GM12878 (cell line): Measurements from ENCODE around the gene TRPM5. TPM values are rescaled to one million over a fixed set of nuclear protein-coding genes. Genes with fewer than 3 reads are reported as not detected.

ENCODE experiments used
- ATAC-seq: fragments of 200-7000 bp; cut with Tn5 transposase; 3 replicates; pipeline ENCODE4 v1.9.1; 2020; ENCODE audit warnings: mild to moderate bottlenecking, moderate library complexity
- BruUV-seq: library from RNA; stranded (reverse); fragments of 400-500 nt; replicated peaks from 2 replicates; lab custom pipeline; 2021; lab: Mats Ljungman, UMichigan
- CTCF ChIA-PET: fragments of 300-600 bp; sonication (Branson Sonifier 250); formaldehyde crosslinking; extraction: SDS; loops from one replicate; lab custom pipeline; 2021; ENCODE audit warnings: inconsistent platforms; lab: Yijun Ruan, JAX
- POLR2A ChIA-PET: fragments of 350-600 bp; formaldehyde crosslinking; extraction: SDS; loops from one replicate; lab custom pipeline; 2021; ENCODE audit warnings: inconsistent platforms; lab: Charles Lee
- RAD21 ChIA-PET: fragments of 300-600 bp; sonication (Branson Sonifier 250); formaldehyde crosslinking; loops from one replicate; lab custom pipeline; 2023; ENCODE audit warnings: antibody characterized with exemption; ENCODE audit not compliant: unreplicated experiment; lab: Charles Lee
- SMC1A ChIA-PET: fragments of 300-600 bp; sonication (Branson Sonifier 250); formaldehyde crosslinking; loops from one replicate; lab custom pipeline; 2023; ENCODE audit not compliant: unreplicated experiment, uncharacterized antibody; lab: Charles Lee
- DNase-seq: peaks from one replicate; pipeline ENCODE4 v3.0.0-alpha.2; 2011; ENCODE audit warnings: low read depth, low spot score
- FAIRE-seq: peaks from 3 replicates; lab custom pipeline; 2011; peaks lifted over from hg19 to GRCh38; lab: Jason Lieb, UNC
- H2AFZ ChIP-seq: 2 replicates; pipeline ENCODE4 v1.6.0; 2011; ENCODE audit warnings: low read depth, low read length, control low read depth; ENCODE audit not compliant: control insufficient read depth
- H3K27ac ChIP-seq: 2 replicates; pipeline ENCODE4 v1.5.1; 2011; ENCODE audit warnings: control low read depth; ENCODE audit not compliant: control insufficient read depth, insufficient read depth
- H3K27me3 ChIP-seq, 2 experiments: replicated peaks in 1 of 2; 2 replicates each; pipeline versions ENCODE4 v1.6.0 to v1.6.1; 2011; ENCODE audit warnings: low read length in 1 of 2; ENCODE audit not compliant: control insufficient read depth in 2 of 2, insufficient read depth in 2 of 2
- H3K36me3 ChIP-seq, 2 experiments: 2 replicates each; pipeline ENCODE4 v1.5.1; 2011; ENCODE audit warnings: low read length in 1 of 2; ENCODE audit not compliant: control insufficient read depth in 2 of 2, insufficient read depth in 2 of 2
- H3K4me1 ChIP-seq: 2 replicates; pipeline ENCODE4 v1.6.1; 2011; ENCODE audit warnings: mild to moderate bottlenecking, low read length, moderate library complexity, mixed read lengths; ENCODE audit not compliant: control insufficient read depth, insufficient read depth
- H3K4me2 ChIP-seq: 2 replicates; pipeline ENCODE4 v1.6.0; 2011; ENCODE audit warnings: control low read depth; ENCODE audit not compliant: control insufficient read depth, insufficient read depth
- H3K4me3 ChIP-seq: fragments of 200-600 bp; sonication (generic); 2 replicates; pipeline ENCODE4 v1.5.1; 2016
- H3K79me2 ChIP-seq: 2 replicates; pipeline ENCODE4 v1.6.0; 2011; ENCODE audit warnings: low read length; ENCODE audit not compliant: control insufficient read depth, insufficient read depth
- H3K9ac ChIP-seq: 2 replicates; pipeline ENCODE4 v1.8.0; 2011; ENCODE audit warnings: low read length, control low read depth, mixed read lengths; ENCODE audit not compliant: control insufficient read depth, insufficient read depth
- H3K9me3 ChIP-seq: replicated peaks from 3 replicates; pipeline ENCODE4 v1.5.1; 2011; ENCODE audit warnings: mild to moderate bottlenecking, low read length; ENCODE audit not compliant: control insufficient read depth, insufficient read depth
- H4K20me1 ChIP-seq: 2 replicates; pipeline ENCODE4 v1.6.0; 2011; ENCODE audit not compliant: control insufficient read depth, insufficient read depth
- BACH1 ChIP-seq: fragments of 450-650 bp; IDR thresholded peaks from 2 replicates; pipeline ENCODE4 v1.6.1; 2017; ENCODE audit warnings: mild to moderate bottlenecking, borderline replicate concordance
- BHLHE40 ChIP-seq, 2 experiments: fragments of 450-650 bp in 1 of 2; IDR thresholded peaks; 2 replicates each; pipeline ENCODE4 v1.6.1; 2011 to 2017; ENCODE audit warnings: low read depth in 2 of 2, borderline replicate concordance in 1 of 2, improper control_type of control experiment in 1 of 2, low read length in 1 of 2, mild to moderate bottlenecking in 1 of 2
- BRCA1 ChIP-seq: IDR thresholded peaks from 2 replicates; pipeline ENCODE4 v1.6.1; 2011; ENCODE audit warnings: low read depth, low read length, improper control_type of control experiment
- CHD4 ChIP-seq: fragments of 200-600 bp; sonication (generic); IDR thresholded peaks from 2 replicates; pipeline ENCODE4 v1.6.1; 2016; ENCODE audit warnings: mild to moderate bottlenecking
- CREB1 ChIP-seq: IDR thresholded peaks from 2 replicates; pipeline ENCODE4 v1.6.1; 2012; ENCODE audit warnings: low read depth, mild to moderate bottlenecking, inconsistent platforms
- ELK1 ChIP-seq: IDR thresholded peaks from 2 replicates; pipeline ENCODE4 v1.6.1; 2012; ENCODE audit warnings: low read depth, low read length, improper control_type of control experiment
- JUND ChIP-seq: IDR thresholded peaks from 2 replicates; pipeline ENCODE4 v1.6.1; 2012; ENCODE audit warnings: low read depth, mild to moderate bottlenecking, low read length, improper control_type of control experiment, moderate library complexity
- MEF2B ChIP-seq: fragments of 450-650 bp; IDR thresholded peaks from 2 replicates; pipeline ENCODE4 v1.6.1; 2018; ENCODE audit warnings: mild to moderate bottlenecking, moderate library complexity; ENCODE audit not compliant: partially characterized antibody, poor library complexity, severe bottlenecking
- NFIC ChIP-seq: IDR thresholded peaks from 2 replicates; pipeline ENCODE4 v1.6.1; 2012; ENCODE audit warnings: low read depth, mild to moderate bottlenecking, inconsistent platforms, low read length, moderate library complexity
- PBX3 ChIP-seq: IDR thresholded peaks from 2 replicates; pipeline ENCODE4 v1.6.1; 2011; ENCODE audit warnings: mild to moderate bottlenecking, low read depth, low read length, moderate library complexity; ENCODE audit not compliant: insufficient replicate concordance
- RCOR1 ChIP-seq: conservative IDR thresholded peaks from 2 replicates; pipeline ENCODE4 v1.6.1; 2012; ENCODE audit warnings: low read depth, low read length, improper control_type of control experiment
- YBX1 ChIP-seq: fragments of 450-650 bp; IDR thresholded peaks from 2 replicates; pipeline ENCODE4 v1.6.1; 2016; ENCODE audit warnings: antibody characterized with exemption
- YY1 ChIP-seq: IDR thresholded peaks from 2 replicates; pipeline ENCODE4 v1.6.1; 2011; ENCODE audit warnings: low read depth, mild to moderate bottlenecking, low read length
- ZBTB40 ChIP-seq: fragments of 450-650 bp; IDR thresholded peaks from 2 replicates; pipeline ENCODE4 v1.6.1; 2016; ENCODE audit warnings: mild to moderate bottlenecking, moderate library complexity, borderline replicate concordance
- ZNF207 ChIP-seq: fragments of 450-650 bp; IDR thresholded peaks from 2 replicates; pipeline ENCODE4 v1.6.1; 2014; ENCODE audit warnings: antibody characterized with exemption, mild to moderate bottlenecking, borderline replicate concordance
- ZNF384 ChIP-seq: IDR thresholded peaks from 2 replicates; pipeline ENCODE4 v1.6.1; 2012; ENCODE audit warnings: low read depth, mild to moderate bottlenecking, low read length, improper control_type of control experiment, borderline replicate concordance
- WGBS: methylation state at CpG from one replicate; pipeline ENCODE4 v1.1.6; 2016; ENCODE audit warnings: low lambda C conversion rate; ENCODE audit not compliant: insufficient replicate concordance, insufficient coverage; ENCODE audit errors: missing lambda C conversion rate; 5-methylcytosine and 5-hydroxymethylcytosine counted together
- in situ Hi-C: fragments of 300-500 bp; cut with MboI; formaldehyde crosslinking; loops from 9 replicates; pipeline ENCODE4 v1.14.3; 2018; ENCODE audit warnings: mixed read lengths
- intact Hi-C: fragments of 100-400 bp; cut with micrococcal nuclease; formaldehyde crosslinking; loops from one replicate; pipeline ENCODE4 v1.14.2; 2022; ENCODE audit not compliant: unreplicated experiment
- polyA plus RNA-seq, 11 experiments: library from polyadenylated mRNA; depleted of rRNA in 4 of 11; unstranded in 6 of 11; stranded (reverse) in 5 of 11; fragments of >200 nt; fragmentation: Nextera tagmentation in 4 of 11; fragmentation: Illumina TruSeq in 1 of 11; extraction: Ambion mirVana in 4 of 11; extraction: Trizol in 1 of 11; gene quantifications; 1 replicate in 1 of 11; 2 replicates in 10 of 11; pipeline versions ENCODE4 v1.2.1 to v1.2.3, GENCODE V29; 2011 to 2016; ENCODE audit warnings: inconsistent platforms in 2 of 11, missing spikeins in 2 of 11, low read depth in 1 of 11
- total RNA-seq, 4 experiments: library from RNA; depleted of rRNA in 3 of 4; stranded (reverse); fragments of >200 nt in 3 of 4; fragmentation: Illumina TruSeq in 1 of 4; extraction: Trizol in 1 of 4; gene quantifications; 2 replicates each; pipeline versions ENCODE4 v1.2.1 to v1.2.3, GENCODE V29; 2013 to 2021

The TRPM5 gene
- total and polyA plus RNA-seq, 10 of the 15 experiments (the other 5 are each of a cell fraction or from before 2014, with no cell fraction given), result not detected

GRCh38 chr11:2419638-2420501 lies 24.4 kb downstream of the TRPM5 start:
- SMC1A ChIA-PET, result interaction anchor here (0.9 to 3.4 kb wide), 7 partner anchors 111 to 221 kb away, joined by 3 to 60 read pairs (median 3); no protein-coding TSS in a partner anchor
- TF ChIP-seq YBX1 (no peak), BACH1 (no peak), YY1 (0 out of 2 replicates have a peak, but pooled peaks have one; percentile 54), BRCA1 (no peak), ZBTB40 (no peak), NFIC (no peak), CREB1 (no peak), RCOR1 (no peak), BHLHE40 (IDR thresholded peaks at IDR 0.05; ENCODE audit: borderline replicate concordance in 1 of 2, low read depth in 2 of 2, low read length in 1 of 2) (peak; percentile 49 to 60; a peak in 2 of 4 replicates), ZNF207 (no peak), CHD4 (no peak), JUND (no peak), ELK1 (no peak), MEF2B (no peak), PBX3 (no peak), ZNF384 (no peak)

More at GRCh38 chr11:2419638-2420501, 24.4 kb downstream of the TRPM5 start:
- ChIA-PET CTCF (interaction anchor here (0.6 to 9.5 kb wide), 20 partner anchors 11 to 493 kb away, joined by 3 to 271 read pairs (median 4); partner anchors contain the start of genes C11orf21, TSPAN32 and TSSC4), POLR2A (interaction anchor here (0.7 to 1.4 kb wide), 2 partner anchors 22 to 114 kb away, joined by 3 read pairs; no protein-coding TSS in a partner anchor), RAD21 (interaction anchor here (0.7 to 7.3 kb wide), 13 partner anchors 19 to 234 kb away, joined by 3 to 187 read pairs (median 3); partner anchors contain the start of genes C11orf21, TSPAN32 and TSSC4)
- Histone ChIP-seq H2AFZ (no peak overlapping the region), H4K20me1 (no peaks in the 10 kb centered on the region), H3K9ac (no peak overlapping the region), H3K4me1 (no peaks in the 10 kb centered on the region), H3K79me2 (no peaks in the 10 kb centered on the region), H3K36me3 (no peaks in the 10 kb centered on the region), H3K4me3 (no peak overlapping the region), H3K27ac (no peak overlapping the region), H3K9me3 (no peaks in the 10 kb centered on the region), H3K27me3 (no peaks in the 10 kb centered on the region), H3K4me2 (no peak overlapping the region)
- ATAC-seq (peak; percentile 89), FAIRE-seq (peak; percentile 70), DNase-seq (peak; percentile 16)
- intact Hi-C loops, result loop anchor here (1.0 to 10.0 kb wide), 3 partner anchors 65 to 223 kb away; no protein-coding TSS in a partner anchor
- in situ Hi-C loops, result loop anchor here (5.0 kb wide), 2 partner anchors 108 to 218 kb away; no protein-coding TSS in a partner anchor
- no TSS peak for BruUV-seq
- WGBS, result 27% methylated on average over 31 of the region's 36 CpGs
